RWPE1 (cell line): ENCODE results near the gene TGFBI.

ENCODE experiments used
- CTCF ChIA-PET: fragments of 350-600 bp; sonication (Branson Sonifier 250); formaldehyde crosslinking; extraction: SDS; loops from one replicate; lab custom pipeline; 2021; lab: Yijun Ruan, JAX
- POLR2A ChIA-PET: fragments of 400-600 bp; formaldehyde crosslinking; extraction: SDS; loops from one replicate; lab custom pipeline; 2020; ENCODE audit warnings: antibody characterized with exemption; ENCODE audit not compliant: low non-redundant PET; lab: Yijun Ruan, JAX
- DNase-seq: peaks from one replicate; pipeline ENCODE4 v3.0.0; 2012; ENCODE audit warnings: low spot score
- H3K27ac ChIP-seq: fragments of 450-650 bp; 2 replicates; pipeline ENCODE4 v1.5.1; 2017
- CTCF ChIP-seq: fragments of 450-650 bp; conservative IDR thresholded peaks from 2 replicates; pipeline ENCODE4 v1.5.1; 2017; ENCODE audit warnings: low read depth, mild to moderate bottlenecking

Gene TGFBI

GRCh38 chr5:136082390-136083193 lies 53.8 kb downstream of the TGFBI start:
- no peak overlapping the region for H3K27ac ChIP-seq
- CTCF ChIA-PET, result interaction anchor here (0.5 to 2.4 kb wide), 26 partner anchors 10 to 845 kb away, joined by 3 to 8 read pairs (median 4); partner anchors contain the start of genes IL9 and TGFBI
- POLR2A ChIA-PET, result no interaction called here
- DNase-seq, result peak; percentile 88
- TF ChIP-seq CTCF, result peak; percentile 94

GRCh38 chr5:136084698-136085097 lies 55.9 kb downstream of the TGFBI start:
- DNase-seq, result no peak
- POLR2A ChIA-PET, result no interaction called here
- TF ChIP-seq CTCF, result no peak
- no peak overlapping the region for H3K27ac ChIP-seq
- CTCF ChIA-PET, result interaction anchor here (0.6 to 0.7 kb wide), 2 partner anchors 93 to 100 kb away, joined by 4 to 10 read pairs; no protein-coding TSS in a partner anchor

GRCh38 chr5:136086783-136087566 lies 58.2 kb downstream of the TGFBI start:
- ChIA-PET CTCF (interaction anchor here (0.5 to 1.0 kb wide), 5 partner anchors 11 to 1991 kb away, joined by 3 to 5 read pairs (median 3); no protein-coding TSS in a partner anchor), POLR2A (no interaction called here)
- H3K27ac ChIP-seq, result no peak overlapping the region
- DNase-seq, result no peak
- no peak for TF ChIP-seq CTCF

- TF ChIP-seq CTCF, result no peak
- H3K27ac ChIP-seq, result peak overlapping the region; percentile 14; the same call in 1 of the 2 replicates
Measured at GRCh38 chr5:136087961-136088871, 59.4 kb downstream of the TGFBI start.

GRCh38 chr5:136089791-136090190 lies 61.0 kb downstream of the TGFBI start:
- CTCF ChIA-PET, result no interaction called here
- DNase-seq, result no peak
- POLR2A ChIA-PET, result no interaction called here
- TF ChIP-seq CTCF, result no peak
- no peak overlapping the region for H3K27ac ChIP-seq

More at GRCh38 chr5:136087961-136088871, 59.4 kb downstream of the TGFBI start:
- DNase-seq, result peak; percentile 51
- ChIA-PET CTCF (no interaction called here), POLR2A (no interaction called here)
